Astrocyte (in vitro differentiated cells and primary cell): ENCODE data around the gene TYRP1. TPM values are rescaled to one million over a fixed set of nuclear protein-coding genes. Genes with fewer than 3 reads are reported as not detected.
A peak's percentile ranks its signal among the peaks of the same experiment; 100 is the strongest.
"Not testable (repeated sequence)": the region's sequence is repeated elsewhere in the genome, so short reads cannot be mapped to it uniquely, and the experiment has no call there.

Source experiments
- DNase-seq: peaks from one replicate; pipeline ENCODE4 v3.0.0-alpha.2; 2010; ENCODE audit warnings: low read depth
- FAIRE-seq: peaks from 2 replicates; lab custom pipeline; 2011; peaks lifted over from hg19 to GRCh38; lab: Jason Lieb, UNC
- H2AFZ ChIP-seq: 2 replicates; pipeline ENCODE4 v1.6.0; 2012; ENCODE audit warnings: low read depth, low read length, inconsistent platforms
- H3K27ac ChIP-seq: 2 replicates; pipeline ENCODE4 v1.5.1; 2011; ENCODE audit warnings: low read depth, low read length, inconsistent platforms
- H3K27me3 ChIP-seq: 2 replicates; pipeline ENCODE4 v1.6.0; 2011; ENCODE audit warnings: low read length, inconsistent platforms; ENCODE audit not compliant: insufficient read depth
- H3K36me3 ChIP-seq: 2 replicates; pipeline ENCODE4 v1.5.1; 2011; ENCODE audit warnings: low read length, inconsistent platforms; ENCODE audit not compliant: insufficient read depth
- H3K4me1 ChIP-seq: 2 replicates; pipeline ENCODE4 v1.5.1; 2011; ENCODE audit warnings: low read length, inconsistent platforms; ENCODE audit not compliant: insufficient read depth
- H3K4me2 ChIP-seq: 2 replicates; pipeline ENCODE4 v1.6.0; 2012; ENCODE audit warnings: low read length, inconsistent platforms
- H3K4me3 ChIP-seq: 2 replicates; pipeline ENCODE4 v1.5.1; 2011; ENCODE audit warnings: low read depth, mild to moderate bottlenecking, low read length, inconsistent platforms; ENCODE audit not compliant: insufficient read depth
- H3K79me2 ChIP-seq: 2 replicates; pipeline ENCODE4 v1.6.0; 2012; ENCODE audit warnings: mild to moderate bottlenecking, low read length, inconsistent platforms; ENCODE audit not compliant: insufficient read depth
- H3K9ac ChIP-seq: 2 replicates; pipeline ENCODE4 v1.6.0; 2012; ENCODE audit warnings: mild to moderate bottlenecking, low read length, inconsistent platforms
- H3K9me3 ChIP-seq: 2 replicates; pipeline ENCODE4 v1.5.1; 2012; ENCODE audit warnings: low read depth, mild to moderate bottlenecking, low read length, inconsistent platforms; ENCODE audit not compliant: insufficient read depth
- H4K20me1 ChIP-seq: 2 replicates; pipeline ENCODE4 v1.6.0; 2012; ENCODE audit warnings: low read length, inconsistent platforms; ENCODE audit not compliant: insufficient read depth
- H3K27ac Mint-ChIP-seq: one replicate; pipeline ENCODE4 v1.8.0; 2021; ENCODE audit warnings: mild to moderate bottlenecking, mixed read lengths; ENCODE audit not compliant: unreplicated experiment
- H3K27me3 Mint-ChIP-seq: one replicate; pipeline ENCODE4 v1.8.0; 2021; ENCODE audit warnings: low read depth, mixed read lengths; ENCODE audit not compliant: unreplicated experiment
- H3K36me3 Mint-ChIP-seq: one replicate; pipeline ENCODE4 v1.8.0; 2021; ENCODE audit warnings: low read depth, mixed read lengths; ENCODE audit not compliant: unreplicated experiment
- H3K4me1 Mint-ChIP-seq: one replicate; pipeline ENCODE4 v1.8.0; 2021; ENCODE audit warnings: low read depth, mixed read lengths; ENCODE audit not compliant: unreplicated experiment
- H3K4me3 Mint-ChIP-seq: one replicate; pipeline ENCODE4 v1.8.0; 2021; ENCODE audit warnings: mild to moderate bottlenecking, moderate library complexity, mixed read lengths; ENCODE audit not compliant: unreplicated experiment
- H3K9me3 Mint-ChIP-seq: one replicate; pipeline ENCODE4 v1.8.0; 2021; ENCODE audit warnings: mild to moderate bottlenecking, mixed read lengths; ENCODE audit not compliant: unreplicated experiment
- EZH2 ChIP-seq: IDR thresholded peaks from 2 replicates; pipeline ENCODE4 v1.6.1; 2012; ENCODE audit warnings: mild to moderate bottlenecking, low read length, inconsistent platforms; ENCODE audit not compliant: insufficient read depth
- total RNA-seq: library from RNA; stranded (reverse); gene quantifications from 2 replicates; pipeline ENCODE4 v1.2.1, GENCODE V29; 2021
- TF ChIP-seq, protein P1 (sequence below): IDR thresholded peaks from 2 replicates; pipeline ENCODE4 v1.5.1; 2011; ENCODE audit warnings: low read depth, mild to moderate bottlenecking, inconsistent platforms, low read length, moderate library complexity; ENCODE audit not compliant: insufficient read depth

Gene TYRP1
- total RNA-seq, 1 donor from 2014 or later, result 0.73 TPM

- Histone ChIP-seq H3K4me2 (no peak overlapping the region), H3K9ac (no peak overlapping the region), H3K36me3 (no peaks in the 10 kb centered on the region), H3K27ac (no peak overlapping the region), H3K27me3 (no peaks in the 10 kb centered on the region), H3K4me3 (no peak overlapping the region), H3K4me1 (no peaks in the 10 kb centered on the region), H2AFZ (no peak overlapping the region), H3K79me2 (no peaks in the 10 kb centered on the region), H3K9me3 (no peaks in the 10 kb centered on the region), H4K20me1 (no peaks in the 10 kb centered on the region)
- Mint-ChIP-seq H3K36me3 (no peaks in the 10 kb centered on the region), H3K4me3 (no peak overlapping the region), H3K27ac (no peak overlapping the region), H3K9me3 (no peaks in the 10 kb centered on the region), H3K4me1 (no peaks in the 10 kb centered on the region), H3K27me3 (no peaks in the 10 kb centered on the region)
- DNase-seq, result no peak
- no peak for FAIRE-seq
- no peak for TF ChIP-seq EZH2
- TF ChIP-seq, protein P1, sequence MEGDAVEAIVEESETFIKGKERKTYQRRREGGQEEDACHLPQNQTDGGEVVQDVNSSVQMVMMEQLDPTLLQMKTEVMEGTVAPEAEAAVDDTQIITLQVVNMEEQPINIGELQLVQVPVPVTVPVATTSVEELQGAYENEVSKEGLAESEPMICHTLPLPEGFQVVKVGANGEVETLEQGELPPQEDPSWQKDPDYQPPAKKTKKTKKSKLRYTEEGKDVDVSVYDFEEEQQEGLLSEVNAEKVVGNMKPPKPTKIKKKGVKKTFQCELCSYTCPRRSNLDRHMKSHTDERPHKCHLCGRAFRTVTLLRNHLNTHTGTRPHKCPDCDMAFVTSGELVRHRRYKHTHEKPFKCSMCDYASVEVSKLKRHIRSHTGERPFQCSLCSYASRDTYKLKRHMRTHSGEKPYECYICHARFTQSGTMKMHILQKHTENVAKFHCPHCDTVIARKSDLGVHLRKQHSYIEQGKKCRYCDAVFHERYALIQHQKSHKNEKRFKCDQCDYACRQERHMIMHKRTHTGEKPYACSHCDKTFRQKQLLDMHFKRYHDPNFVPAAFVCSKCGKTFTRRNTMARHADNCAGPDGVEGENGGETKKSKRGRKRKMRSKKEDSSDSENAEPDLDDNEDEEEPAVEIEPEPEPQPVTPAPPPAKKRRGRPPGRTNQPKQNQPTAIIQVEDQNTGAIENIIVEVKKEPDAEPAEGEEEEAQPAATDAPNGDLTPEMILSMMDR, result no peak
Observed at GRCh38 chr9:12667892-12668291, 25.3 kb upstream of the TYRP1 start.

DNA sequence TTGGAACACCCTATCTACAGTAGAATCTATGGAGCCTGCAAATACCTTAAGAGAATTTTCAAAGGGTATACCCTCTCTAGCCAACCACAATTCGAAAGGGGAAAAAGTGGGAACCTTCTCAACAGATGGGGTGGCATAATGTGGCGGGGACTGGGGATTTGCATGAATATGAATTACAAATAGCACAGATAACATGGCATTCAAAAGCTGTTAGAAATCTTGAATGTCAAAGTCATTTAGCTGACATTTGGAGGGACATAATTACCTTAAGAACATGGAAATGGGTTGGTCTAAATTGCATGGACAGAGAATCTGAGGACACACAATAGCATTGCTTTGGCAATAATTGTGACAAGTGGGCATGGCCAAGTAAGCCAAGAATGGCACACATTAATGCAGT is 23.2 kb upstream of the TYRP1 start:
- H3K27ac ChIP-seq, result no peak overlapping the region
- H3K36me3 ChIP-seq, result no peaks in the 10 kb centered on the region
- no peak overlapping the region for H2AFZ ChIP-seq
- FAIRE-seq, result no peak
- no peak for DNase-seq
- H3K4me3 ChIP-seq, result no peak overlapping the region
- Mint-ChIP-seq H3K27me3 (no peaks in the 10 kb centered on the region), H3K27ac (no peak overlapping the region), H3K4me1 (no peaks in the 10 kb centered on the region), H3K36me3 (no peaks in the 10 kb centered on the region), H3K9me3 (no peaks in the 10 kb centered on the region), H3K4me3 (no peak overlapping the region)
- H3K9ac ChIP-seq, result no peak overlapping the region
- no peaks in the 10 kb centered on the region for H3K9me3 ChIP-seq
- no peak overlapping the region for H3K4me2 ChIP-seq
- H4K20me1 ChIP-seq, result no peaks in the 10 kb centered on the region
- TF ChIP-seq EZH2, result no peak
- TF ChIP-seq, protein P1, result no peak
- no peaks in the 10 kb centered on the region for H3K4me1 ChIP-seq
- H3K79me2 ChIP-seq, result no peaks in the 10 kb centered on the region
- no peaks in the 10 kb centered on the region for H3K27me3 ChIP-seq

DNA sequence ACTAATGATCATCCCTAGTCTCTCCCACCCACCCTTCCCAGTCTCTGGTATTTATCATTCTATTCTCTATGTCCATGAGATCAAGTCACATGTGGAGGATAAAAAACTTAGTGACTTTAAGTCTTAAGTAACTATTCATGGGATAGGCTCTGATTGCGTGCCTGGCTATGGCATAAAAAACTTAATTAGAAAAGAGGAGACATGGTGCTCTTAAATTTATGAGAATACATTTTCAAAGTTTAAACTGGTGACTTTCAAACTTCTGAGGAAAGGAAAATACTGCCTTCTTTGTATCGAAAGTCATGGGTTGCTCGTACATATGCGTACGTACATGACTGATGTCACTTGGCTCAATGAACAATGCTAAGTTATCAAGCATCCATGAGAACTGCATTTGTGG is 18.2 kb upstream of the TYRP1 start:
- H3K4me1 ChIP-seq, result no peaks in the 10 kb centered on the region
- H3K27me3 ChIP-seq, result no peaks in the 10 kb centered on the region
- TF ChIP-seq, protein P1, result no peak
- no peak for TF ChIP-seq EZH2
- DNase-seq, result no peak
- Mint-ChIP-seq H3K9me3 (no peaks in the 10 kb centered on the region), H3K27me3 (no peaks in the 10 kb centered on the region), H3K36me3 (no peaks in the 10 kb centered on the region), H3K27ac (no peak overlapping the region), H3K4me3 (no peak overlapping the region), H3K4me1 (no peaks in the 10 kb centered on the region)
- H3K36me3 ChIP-seq, result no peaks in the 10 kb centered on the region
- no peak overlapping the region for H3K27ac ChIP-seq
- H3K9ac ChIP-seq, result no peak overlapping the region
- no peaks in the 10 kb centered on the region for H4K20me1 ChIP-seq
- H3K4me2 ChIP-seq, result no peak overlapping the region
- peak; percentile 17 for FAIRE-seq
- H2AFZ ChIP-seq, result no peak overlapping the region
- no peaks in the 10 kb centered on the region for H3K79me2 ChIP-seq
- H3K4me3 ChIP-seq, result no peak overlapping the region
- no peaks in the 10 kb centered on the region for H3K9me3 ChIP-seq

DNA sequence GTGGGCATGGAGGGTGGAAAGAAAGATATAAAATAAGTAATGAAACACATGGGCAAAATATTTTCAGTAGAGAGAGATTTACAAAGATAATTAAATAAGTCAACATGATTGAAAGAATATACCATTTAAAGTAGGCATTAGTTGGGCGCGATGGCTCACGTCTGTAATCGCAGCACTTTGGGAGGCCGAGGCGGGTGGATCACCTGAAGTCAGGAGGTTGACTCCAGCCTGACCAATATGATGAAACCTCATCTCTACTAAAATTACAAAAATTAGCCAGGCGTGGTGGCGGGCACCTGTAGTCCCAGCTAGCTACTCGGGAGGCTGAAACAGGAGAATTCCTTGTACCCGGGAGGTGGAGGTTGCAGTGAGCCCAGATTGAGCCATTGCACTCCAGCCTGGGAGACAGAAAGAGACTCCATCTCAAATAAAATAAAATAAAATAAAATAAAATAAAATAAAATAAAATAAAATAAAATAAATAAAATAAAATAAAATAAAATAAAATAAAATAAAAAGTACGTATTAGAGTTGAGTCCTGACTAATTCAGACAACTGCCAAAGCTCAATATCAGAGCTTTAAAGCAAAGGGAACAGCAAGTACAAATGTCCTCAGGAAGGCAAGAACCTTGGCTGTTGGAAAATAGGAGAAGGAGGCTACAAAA is 15.6 kb upstream of the TYRP1 start:
- not testable (repeated sequence) for H3K27me3 ChIP-seq, H3K4me1 ChIP-seq, H3K27ac ChIP-seq, H3K9me3 Mint-ChIP-seq, H3K79me2 ChIP-seq, H3K27ac Mint-ChIP-seq, H3K36me3 Mint-ChIP-seq, H3K27me3 Mint-ChIP-seq, H3K9me3 ChIP-seq, H4K20me1 ChIP-seq, H3K4me3 Mint-ChIP-seq, H3K4me3 ChIP-seq, H3K4me2 ChIP-seq, H3K9ac ChIP-seq, H2AFZ ChIP-seq, H3K36me3 ChIP-seq, FAIRE-seq, DNase-seq
- H3K4me1 Mint-ChIP-seq, result peaks cover 18% of the 10 kb centered on the region
